HG03378 (cell line): ENCODE measurements around the gene SULT1E1.

Experiments
- ATAC-seq: cut with Tn5 transposase; IDR thresholded peaks from one replicate; pipeline ENCODE4 v1.9.1; 2021; ENCODE audit warnings: mild to moderate bottlenecking, moderate library complexity; ENCODE audit not compliant: unreplicated experiment

SULT1E1 gene

DNA sequence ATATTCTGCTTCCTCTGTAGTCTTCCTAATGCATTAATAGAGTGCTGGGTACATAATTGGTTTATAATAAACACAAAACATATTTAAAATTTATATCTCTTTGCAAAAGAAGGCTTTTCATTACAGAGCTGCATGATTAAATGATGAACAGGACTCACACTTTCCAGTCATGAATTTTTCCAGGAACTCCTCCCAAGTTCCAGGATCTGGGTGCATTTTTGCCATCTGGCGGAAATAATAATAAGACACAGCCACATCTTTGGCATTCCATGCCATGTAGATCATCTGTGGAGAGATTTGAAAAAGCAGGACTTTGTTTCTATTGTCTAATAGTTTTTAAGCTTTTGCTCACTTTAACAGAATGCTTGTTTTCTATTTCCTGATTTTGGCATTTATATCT is 59.3 kb downstream of the SULT1E1 start:
- ATAC-seq, result no peak

DNA sequence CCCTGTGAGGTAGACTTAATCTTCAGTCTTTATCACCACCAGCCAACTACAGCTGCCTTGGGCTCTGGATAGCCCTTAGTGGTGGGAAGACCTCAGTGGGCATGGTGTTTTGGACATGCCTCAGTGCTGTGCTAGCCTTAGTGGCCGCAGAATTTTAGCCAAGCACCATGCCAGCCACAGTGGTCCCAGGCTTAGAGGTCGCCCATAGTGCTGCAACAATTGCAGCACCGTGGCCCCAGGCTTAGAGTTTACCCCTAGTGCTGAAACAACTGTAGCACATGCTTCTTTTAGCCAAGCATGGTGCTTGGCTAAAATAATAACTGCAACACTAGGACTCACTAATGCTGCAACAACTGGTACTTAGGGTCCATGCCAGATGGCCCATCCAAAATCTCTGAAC is 60.6 kb downstream of the SULT1E1 start:
- no peak for ATAC-seq

DNA sequence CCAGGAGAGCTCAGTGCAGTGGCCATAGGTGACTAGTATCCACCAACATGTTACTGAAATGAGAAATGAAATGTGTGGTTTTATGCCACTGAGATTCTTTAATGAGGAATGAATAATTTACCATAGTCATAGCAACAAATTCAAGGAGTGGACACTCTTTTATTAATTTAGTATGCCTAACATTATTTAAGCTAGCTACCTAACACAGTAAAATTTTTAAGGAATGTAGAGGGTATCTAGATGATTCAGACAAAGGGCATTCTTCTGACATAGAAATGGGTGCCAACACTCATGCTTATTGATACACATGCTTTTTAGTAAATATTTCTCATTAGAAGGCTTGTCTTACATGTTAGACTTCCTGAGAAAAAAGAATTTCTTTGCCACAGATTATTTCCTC is 66.2 kb downstream of the SULT1E1 start:
- ATAC-seq, result no peak
